Osteocyte (in vitro differentiated cells): ENCODE results near the gene CHCHD3. TPM values are rescaled to one million over a fixed set of nuclear protein-coding genes. Genes with fewer than 3 reads are reported as not detected.

Experiments used
- DNase-seq: peaks from one replicate; pipeline ENCODE4 v3.0.0; 2021; ENCODE audit warnings: mixed read lengths; ENCODE audit not compliant: unreplicated experiment; ENCODE audit errors: extremely low spot score
- H3K27ac Mint-ChIP-seq: one replicate; pipeline ENCODE4 v1.8.0; 2021; ENCODE audit warnings: mild to moderate bottlenecking, mixed read lengths; ENCODE audit not compliant: unreplicated experiment
- H3K27me3 Mint-ChIP-seq: one replicate; pipeline ENCODE4 v1.8.0; 2021; ENCODE audit warnings: mixed read lengths; ENCODE audit not compliant: unreplicated experiment
- H3K36me3 Mint-ChIP-seq: one replicate; pipeline ENCODE4 v1.8.0; 2021; ENCODE audit warnings: mixed read lengths; ENCODE audit not compliant: unreplicated experiment
- H3K4me1 Mint-ChIP-seq: one replicate; pipeline ENCODE4 v1.8.0; 2021; ENCODE audit warnings: mixed read lengths; ENCODE audit not compliant: unreplicated experiment
- H3K4me3 Mint-ChIP-seq: one replicate; pipeline ENCODE4 v1.8.0; 2021; ENCODE audit warnings: mild to moderate bottlenecking, moderate library complexity, mixed read lengths; ENCODE audit not compliant: unreplicated experiment
- H3K9me3 Mint-ChIP-seq: one replicate; pipeline ENCODE4 v1.8.0; 2021; ENCODE audit warnings: mixed read lengths; ENCODE audit not compliant: unreplicated experiment
- CTCF ChIP-seq: fragments of 200-600 bp; sonication (generic); IDR thresholded peaks from 2 replicates; pipeline ENCODE4 v1.5.0; 2021; ENCODE audit warnings: antibody characterized with exemption, mild to moderate bottlenecking, moderate library complexity
- total RNA-seq: library from RNA; stranded (reverse); gene quantifications from 2 replicates; pipeline ENCODE4 v1.2.1, GENCODE V29; 2021

CHCHD3 gene
- total RNA-seq, 1 donor from 2014 or later = 47.4 TPM

- Mint-ChIP-seq H3K27ac (no peak overlapping the region), H3K4me1 (peaks cover 2% of the 10 kb centered on the region), H3K9me3 (no peaks in the 10 kb centered on the region), H3K4me3 (no peak overlapping the region), H3K27me3 (no peaks in the 10 kb centered on the region), H3K36me3 (peaks cover 2% of the 10 kb centered on the region)
- DNase-seq = no peak
- no peak for TF ChIP-seq CTCF
Measured at GRCh38 chr7:132855901-132856300, 226.0 kb downstream of the CHCHD3 start.

DNA sequence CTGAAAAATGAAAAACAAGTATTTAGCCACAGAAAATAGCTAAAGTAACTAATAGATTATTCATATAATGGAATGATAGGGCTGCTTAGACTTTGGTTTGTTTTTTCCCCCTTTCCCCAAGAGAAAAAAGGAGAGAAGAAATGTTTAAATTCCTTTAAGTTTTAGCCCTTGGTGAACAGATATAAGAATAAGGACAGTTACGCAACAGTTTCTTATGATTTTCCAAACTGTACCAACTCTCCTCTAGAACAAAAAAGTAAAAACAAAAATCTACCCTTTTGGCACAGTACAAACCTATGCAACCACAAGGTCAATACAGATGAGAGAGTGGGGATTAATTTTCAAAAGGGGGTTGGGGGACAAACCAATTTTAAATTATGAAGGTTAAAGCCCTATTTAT lies 227.7 kb downstream of the CHCHD3 start:
- no peak overlapping the region for H3K4me3 Mint-ChIP-seq
- no peaks in the 10 kb centered on the region for H3K27me3 Mint-ChIP-seq
- no peak for DNase-seq
- H3K27ac Mint-ChIP-seq = no peak overlapping the region
- H3K4me1 Mint-ChIP-seq = peaks cover 2% of the 10 kb centered on the region
- H3K36me3 Mint-ChIP-seq = no peaks in the 10 kb centered on the region
- TF ChIP-seq CTCF = no peak
- no peaks in the 10 kb centered on the region for H3K9me3 Mint-ChIP-seq

DNA sequence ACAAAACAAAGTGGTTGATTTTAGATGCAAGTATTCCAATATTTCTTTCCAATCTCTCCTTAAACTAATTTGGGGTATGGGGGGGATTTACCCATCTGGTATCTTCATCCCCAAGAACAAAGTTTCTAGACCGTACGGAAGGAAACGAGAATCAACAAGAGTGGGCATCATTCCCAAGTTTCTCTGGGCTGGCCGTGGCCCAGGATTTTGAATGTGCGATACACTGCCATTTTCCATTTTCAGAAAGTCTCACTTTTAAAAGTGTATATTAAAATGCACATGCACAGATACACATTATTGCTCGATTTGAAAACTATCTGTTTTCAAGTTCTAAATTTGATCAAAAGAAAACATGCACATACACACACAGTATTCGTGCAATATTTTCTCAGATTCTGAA lies 234.5 kb downstream of the CHCHD3 start:
- H3K4me1 Mint-ChIP-seq = no peaks in the 10 kb centered on the region
- peaks cover 2% of the 10 kb centered on the region for H3K36me3 Mint-ChIP-seq
- H3K4me3 Mint-ChIP-seq = no peak overlapping the region
- no peak for TF ChIP-seq CTCF
- no peak overlapping the region for H3K27ac Mint-ChIP-seq
- no peaks in the 10 kb centered on the region for H3K9me3 Mint-ChIP-seq
- H3K27me3 Mint-ChIP-seq = no peaks in the 10 kb centered on the region
- no peak for DNase-seq

DNA sequence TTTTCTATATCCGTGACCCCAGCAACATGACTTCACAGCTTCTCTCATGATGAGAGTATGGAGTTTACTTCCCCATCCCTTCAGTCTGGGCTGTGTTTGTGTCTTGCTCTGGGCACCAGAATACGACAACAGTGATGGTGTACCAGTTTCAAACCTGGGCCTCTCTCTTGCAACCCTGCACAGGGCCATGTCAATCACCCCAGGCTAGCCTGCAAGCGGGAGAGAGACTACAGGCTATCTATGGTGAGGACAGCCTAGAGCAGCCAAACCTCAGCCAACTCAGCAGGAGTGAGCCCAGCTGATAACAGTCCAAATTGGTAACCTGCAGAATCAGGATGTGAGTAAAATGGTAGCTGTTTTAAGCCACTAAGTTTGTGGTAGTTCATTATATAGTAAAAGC lies 235.8 kb downstream of the CHCHD3 start:
- no peak for DNase-seq
- Mint-ChIP-seq H3K4me1 (no peaks in the 10 kb centered on the region), H3K27me3 (no peaks in the 10 kb centered on the region), H3K9me3 (no peaks in the 10 kb centered on the region), H3K4me3 (no peak overlapping the region), H3K27ac (no peak overlapping the region), H3K36me3 (peaks cover 4% of the 10 kb centered on the region)
- TF ChIP-seq CTCF = no peak

DNA sequence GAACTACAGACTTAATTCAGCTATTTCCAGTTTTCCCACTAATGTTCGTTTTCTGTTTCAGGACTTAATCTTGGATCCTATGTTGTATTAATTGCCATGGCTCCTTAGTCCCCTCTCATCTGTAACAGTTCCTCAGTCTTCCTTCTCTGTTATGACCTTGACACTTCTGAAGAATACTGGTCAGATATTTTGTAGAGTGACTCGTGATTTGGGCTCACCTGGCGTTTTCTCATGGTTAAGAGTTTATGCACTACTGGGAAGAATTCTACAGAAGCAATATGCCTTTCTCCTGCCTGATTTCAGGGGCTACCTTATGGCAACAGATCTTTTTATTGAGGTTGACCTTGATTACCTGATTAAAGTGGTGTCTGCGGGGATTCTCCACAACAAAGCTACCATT lies 239.4 kb downstream of the CHCHD3 start:
- Mint-ChIP-seq H3K4me1 (no peaks in the 10 kb centered on the region), H3K9me3 (no peaks in the 10 kb centered on the region), H3K36me3 (peaks cover 4% of the 10 kb centered on the region), H3K27me3 (no peaks in the 10 kb centered on the region), H3K27ac (no peak overlapping the region), H3K4me3 (no peak overlapping the region)
- DNase-seq = no peak
- TF ChIP-seq CTCF = no peak
